ENCODE data around the gene MAPK8IP3. TPM values are rescaled to one million over a fixed set of nuclear protein-coding genes. Genes with fewer than 3 reads are reported as not detected.
A peak's percentile ranks its signal among the peaks of the same experiment; 100 is the strongest.

Gene MAPK8IP3
- total RNA-seq, 1 experiment from 2014 or later = 41.1 TPM

- H2AFZ ChIP-seq (ENCODE audit: low read length) = no peak overlapping the region
- H3K27me3 ChIP-seq (ENCODE audit: low read length) = no peaks in the 10 kb centered on the region
- no TSS peak for BruUV-seq (replicated peaks)
- ChIA-PET CTCF (interaction anchor here (0.5 kb wide), 1 partner anchor 32 kb away, joined by 6 read pairs; no protein-coding TSS in a partner anchor), POLR2A (ENCODE audit: unreplicated experiment) (no interaction called here)
- DNase-seq (no peak), ATAC-seq (no peak)
- peaks cover 8% of the 10 kb centered on the region for H3K36me3 ChIP-seq (ENCODE audit: low read depth, low read length)
- H4K20me1 ChIP-seq (ENCODE audit: low read length) = no peaks in the 10 kb centered on the region
- intact Hi-C loops (cut with micrococcal nuclease) = no loop called here
- H3K9me3 ChIP-seq (ENCODE audit: low read length) = no peaks in the 10 kb centered on the region
- no peak overlapping the region for H3K4me3 ChIP-seq (ENCODE audit: low read length)
- no peak overlapping the region for H3K27ac ChIP-seq (ENCODE audit: low read length)
- TF ChIP-seq EZH2 (IDR thresholded peaks at IDR 0.05; ENCODE audit: low read length, unreplicated experiment) (no peak), CTCF (conservative IDR thresholded peaks at IDR 0.05; ENCODE audit: low read depth, low read length) (no peak)
- peaks cover 14% of the 10 kb centered on the region for H3K4me1 ChIP-seq (ENCODE audit: insufficient read depth, low read length)
- H3K79me2 ChIP-seq (ENCODE audit: low read length) = peaks cover 3% of the 10 kb centered on the region
- no peak overlapping the region for H3K9ac ChIP-seq (ENCODE audit: low read length)
- no peak overlapping the region for H3K4me2 ChIP-seq (ENCODE audit: low read length)
- no peaks in the 10 kb centered on the region for H3F3A ChIP-seq (ENCODE audit: low read length, unreplicated experiment)
- H3K9me2 ChIP-seq (replicated peaks; ENCODE audit: low read length) = no peaks in the 10 kb centered on the region
These were observed 32.4 kb upstream of the MAPK8IP3 start for GRCh38 chr16:1673424-1674151.

GRCh38 chr16:1674306-1674705 lies 31.7 kb upstream of the MAPK8IP3 start:
- no peak overlapping the region for H3K4me3 ChIP-seq (ENCODE audit: low read length)
- no peaks in the 10 kb centered on the region for H3K27me3 ChIP-seq (ENCODE audit: low read length)
- H3K9ac ChIP-seq (ENCODE audit: low read length) = no peak overlapping the region
- DNase-seq (peak; percentile 14), ATAC-seq (0 out of 2 replicates have a peak, but pooled peaks have one; percentile 9)
- ChIA-PET POLR2A (ENCODE audit: unreplicated experiment) (no interaction called here), CTCF (no interaction called here)
- no peak overlapping the region for H2AFZ ChIP-seq (ENCODE audit: low read length)
- no peaks in the 10 kb centered on the region for H3K9me3 ChIP-seq (ENCODE audit: low read length)
- H4K20me1 ChIP-seq (ENCODE audit: low read length) = no peaks in the 10 kb centered on the region
- no peaks in the 10 kb centered on the region for H3K9me2 ChIP-seq (replicated peaks; ENCODE audit: low read length)
- intact Hi-C loops (cut with micrococcal nuclease) = no loop called here
- no peak overlapping the region for H3K4me2 ChIP-seq (ENCODE audit: low read length)
- no TSS peak for BruUV-seq (replicated peaks)
- TF ChIP-seq CTCF (conservative IDR thresholded peaks at IDR 0.05; ENCODE audit: low read depth, low read length) (no peak), EZH2 (IDR thresholded peaks at IDR 0.05; ENCODE audit: low read length, unreplicated experiment) (no peak), EZH2phosphoT487 (IDR thresholded peaks at IDR 0.05; ENCODE audit: borderline replicate concordance, low read length) (no peak)
- peaks cover 10% of the 10 kb centered on the region for H3K79me2 ChIP-seq (ENCODE audit: low read length)
- peaks cover 14% of the 10 kb centered on the region for H3K4me1 ChIP-seq (ENCODE audit: insufficient read depth, low read length)
- H3F3A ChIP-seq (ENCODE audit: low read length, unreplicated experiment) = no peaks in the 10 kb centered on the region
- no peak overlapping the region for H3K27ac ChIP-seq (ENCODE audit: low read length)
- peaks cover 8% of the 10 kb centered on the region for H3K36me3 ChIP-seq (ENCODE audit: low read depth, low read length)
